ENCODE data around the gene MEDAG.

- TF ChIP-seq CTCF (IDR thresholded peaks at IDR 0.05) (no peak), POLR2A (IDR thresholded peaks at IDR 0.05) (no peak)
Observed at GRCh38 chr13:30910676-30911075, 4.6 kb downstream of the MEDAG start.

Data from suprapubic skin (tissue), 3 donors.